Skeletal muscle satellite cell (primary cell): Measurements from ENCODE around the gene OSBPL9.

ENCODE experiments used
- H3K27me3 ChIP-seq: 2 replicates; pipeline ENCODE4 v1.7.0; 2013; ENCODE audit warnings: low read length; ENCODE audit not compliant: control insufficient read depth, insufficient read depth
- H3K36me3 ChIP-seq: 2 replicates; pipeline ENCODE4 v1.7.0; 2013; ENCODE audit warnings: mild to moderate bottlenecking, control low read depth, low read length; ENCODE audit not compliant: insufficient read depth
- H3K4me1 ChIP-seq: 2 replicates; pipeline ENCODE4 v1.7.0; 2013; ENCODE audit warnings: low read length; ENCODE audit not compliant: control insufficient read depth, insufficient read depth
- H3K4me2 ChIP-seq: 2 replicates; pipeline ENCODE4 v1.7.0; 2013; ENCODE audit warnings: mild to moderate bottlenecking, low read length
- H3K4me3 ChIP-seq: 2 replicates; pipeline ENCODE4 v1.7.0; 2013; ENCODE audit warnings: low read length
- H3K9ac ChIP-seq: 2 replicates; pipeline ENCODE4 v1.7.0; 2013; ENCODE audit warnings: mild to moderate bottlenecking, low read depth, low read length, moderate library complexity
- H3K9me3 ChIP-seq: replicated peaks from 2 replicates; pipeline ENCODE4 v1.7.0; 2013; ENCODE audit warnings: mild to moderate bottlenecking, control low read depth, low read length

The OSBPL9 gene

DNA sequence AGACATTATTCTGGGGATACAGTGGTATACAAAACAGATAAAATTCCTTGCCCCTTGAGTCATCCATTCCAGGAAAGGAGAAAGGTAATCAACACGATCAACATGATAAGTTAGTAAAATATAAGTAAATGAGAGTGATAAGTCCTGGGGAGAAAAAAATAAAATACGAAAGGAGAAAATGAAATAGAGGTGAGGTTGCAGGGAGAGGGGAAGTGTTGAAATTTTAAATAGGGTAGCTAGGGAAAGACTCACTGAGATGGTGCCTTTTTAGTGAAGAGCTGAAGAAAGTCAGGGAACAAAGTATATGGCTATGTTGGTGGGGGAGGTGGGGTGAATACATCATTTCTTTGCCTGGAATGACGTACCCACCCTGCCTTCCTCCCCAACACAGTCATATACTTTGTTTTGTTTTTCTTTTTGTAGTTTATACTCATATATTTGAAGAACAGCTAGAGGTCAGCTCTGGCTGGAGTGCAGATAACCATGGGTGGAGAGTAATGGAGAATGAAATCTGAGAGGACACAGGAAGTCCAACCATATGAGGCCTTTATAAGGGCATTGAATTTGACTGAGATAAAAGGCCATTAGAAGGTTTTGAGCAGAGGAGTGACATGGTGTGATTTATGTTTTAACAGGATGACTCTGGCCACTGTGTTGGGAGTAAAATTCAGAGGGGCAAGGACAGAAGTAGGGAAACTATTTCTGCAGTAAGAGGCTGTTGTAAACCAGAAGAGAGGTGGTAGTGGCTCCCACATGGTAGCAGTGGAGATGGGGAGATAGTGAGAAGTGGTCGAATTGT, 54.8 kb downstream of the OSBPL9 start:
- Histone ChIP-seq H3K4me2 (peak overlapping the region; percentile 45), H3K9ac (peak overlapping the region; percentile 52), H3K9me3 (no peaks in the 10 kb centered on the region), H3K4me1 (peaks cover 42% of the 10 kb centered on the region), H3K36me3 (no peaks in the 10 kb centered on the region), H3K4me3 (no peak overlapping the region), H3K27me3 (no peaks in the 10 kb centered on the region)

DNA sequence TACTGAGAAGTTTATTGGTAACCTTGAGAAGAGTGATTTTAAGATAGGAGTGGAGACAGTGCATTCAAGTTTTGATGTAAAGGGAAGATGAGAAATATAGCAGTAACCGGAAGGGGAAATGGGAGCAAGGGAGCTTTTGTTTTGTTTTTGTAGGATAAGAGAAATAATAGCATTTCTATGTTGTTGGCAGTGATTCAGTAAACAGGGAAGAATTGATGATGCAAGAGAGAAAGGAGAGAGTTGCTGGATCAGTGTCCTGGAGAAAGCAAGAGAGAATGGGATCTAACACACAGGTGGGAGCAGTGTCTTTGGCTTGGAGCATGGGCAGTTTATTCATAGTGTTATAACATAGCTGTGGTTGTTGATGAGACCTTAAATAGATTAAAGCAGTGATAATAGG, 56.4 kb downstream of the OSBPL9 start:
- Histone ChIP-seq H3K4me1 (peaks cover 39% of the 10 kb centered on the region), H3K9me3 (no peaks in the 10 kb centered on the region), H3K4me3 (no peak overlapping the region), H3K4me2 (no peak overlapping the region), H3K27me3 (no peaks in the 10 kb centered on the region), H3K9ac (no peak overlapping the region), H3K36me3 (no peaks in the 10 kb centered on the region)

DNA sequence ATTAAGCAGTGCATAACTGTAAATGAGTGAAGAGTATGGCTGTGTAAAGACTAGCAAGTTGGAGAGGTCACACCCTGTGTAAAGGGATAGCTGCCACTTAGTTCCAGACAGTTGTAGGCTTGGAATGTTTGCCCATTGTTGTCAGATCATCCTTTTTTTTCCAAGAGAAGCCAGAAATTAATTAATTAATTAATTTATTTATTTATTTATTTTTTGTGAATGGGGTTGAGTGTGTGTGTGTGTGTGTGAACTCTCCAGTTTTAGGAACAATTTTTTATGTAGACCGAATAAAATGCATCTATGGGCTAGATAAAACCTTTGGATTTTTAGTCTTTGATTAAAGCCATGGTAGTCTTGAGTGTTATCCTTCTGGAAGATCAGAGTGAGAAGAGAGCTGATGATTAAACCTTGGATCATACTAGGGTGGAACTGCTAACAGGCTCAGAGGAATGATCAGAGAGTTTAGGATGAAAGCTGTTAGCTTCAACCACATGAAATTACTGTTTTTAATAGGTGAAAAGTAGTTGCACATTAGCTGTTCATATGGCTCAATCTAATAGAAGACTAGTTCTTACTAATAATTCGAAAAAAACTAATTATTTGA, 58.4 kb downstream of the OSBPL9 start:
- Histone ChIP-seq H3K9me3 (no peaks in the 10 kb centered on the region), H3K4me1 (peaks cover 35% of the 10 kb centered on the region), H3K36me3 (no peaks in the 10 kb centered on the region), H3K4me3 (no peak overlapping the region), H3K9ac (no peak overlapping the region), H3K27me3 (no peaks in the 10 kb centered on the region), H3K4me2 (no peak overlapping the region)

DNA sequence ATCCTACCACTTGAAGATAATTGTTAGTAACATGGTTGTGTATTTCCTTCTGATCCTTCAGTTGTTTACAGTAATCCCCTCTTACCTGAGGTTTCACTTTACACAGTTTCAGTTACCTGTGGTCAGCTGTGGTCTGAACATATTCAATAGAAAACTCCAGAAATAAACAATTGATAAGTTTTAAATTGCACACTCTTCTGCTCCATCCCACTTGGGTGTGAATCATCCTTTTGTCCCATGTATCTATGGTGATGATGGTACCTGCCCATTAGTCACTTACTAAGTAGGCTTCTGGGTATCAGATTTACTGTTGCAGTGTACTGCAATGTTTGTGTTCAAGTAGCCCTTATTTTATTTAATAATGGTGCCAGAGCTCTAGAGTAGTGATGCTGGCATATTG, 62.5 kb downstream of the OSBPL9 start:
- no peak overlapping the region for H3K9ac ChIP-seq
- no peaks in the 10 kb centered on the region for H3K36me3 ChIP-seq
- H3K4me1 ChIP-seq, result peaks cover 14% of the 10 kb centered on the region
- H3K4me3 ChIP-seq, result no peak overlapping the region
- H3K27me3 ChIP-seq, result no peaks in the 10 kb centered on the region
- no peak overlapping the region for H3K4me2 ChIP-seq
- H3K9me3 ChIP-seq, result no peaks in the 10 kb centered on the region

DNA sequence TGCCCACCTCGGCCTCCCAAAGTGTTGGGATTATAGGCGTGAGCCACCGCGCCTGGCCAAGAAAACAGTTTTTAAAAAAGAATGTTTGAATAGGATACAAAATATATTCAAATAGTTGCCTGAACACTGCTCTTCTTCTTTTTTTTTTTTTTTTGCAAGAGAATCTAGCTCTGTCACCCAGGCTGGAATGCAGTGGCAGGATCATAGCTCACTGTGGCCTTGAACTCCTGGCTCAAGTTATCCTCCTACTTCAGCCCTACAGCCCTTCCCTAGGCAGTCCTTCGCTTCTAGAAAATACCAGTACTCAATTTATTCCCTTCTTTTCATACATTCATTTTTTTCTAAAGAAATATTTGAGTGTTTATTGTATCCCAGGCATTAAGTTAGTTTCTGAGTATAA, 67.9 kb downstream of the OSBPL9 start:
- no peaks in the 10 kb centered on the region for H3K9me3 ChIP-seq
- H3K4me2 ChIP-seq, result no peak overlapping the region
- no peak overlapping the region for H3K4me3 ChIP-seq
- no peaks in the 10 kb centered on the region for H3K27me3 ChIP-seq
- H3K9ac ChIP-seq, result no peak overlapping the region
- H3K4me1 ChIP-seq, result peaks cover 12% of the 10 kb centered on the region
- H3K36me3 ChIP-seq, result no peaks in the 10 kb centered on the region

DNA sequence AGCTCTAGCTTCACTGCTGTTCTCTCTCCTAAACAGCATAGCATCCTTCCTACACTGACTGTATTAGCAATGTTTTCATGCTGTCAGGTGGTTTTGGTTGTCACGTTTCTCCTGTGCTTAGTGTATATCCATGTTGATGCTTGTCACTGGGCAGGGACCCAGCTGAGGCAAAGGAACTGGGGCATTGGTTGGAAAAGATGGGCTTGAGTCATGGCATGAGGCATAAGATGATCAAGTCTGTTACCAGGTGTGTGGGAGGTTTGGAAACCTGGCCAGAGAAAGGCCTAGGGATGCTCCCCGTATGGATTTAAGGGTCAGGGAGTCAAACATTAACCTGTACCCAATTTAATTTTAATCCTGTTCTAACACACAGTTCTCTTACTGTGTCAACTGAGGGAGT, 69.6 kb downstream of the OSBPL9 start:
- H3K27me3 ChIP-seq, result no peaks in the 10 kb centered on the region
- peaks cover 17% of the 10 kb centered on the region for H3K4me1 ChIP-seq
- no peak overlapping the region for H3K4me3 ChIP-seq

DNA sequence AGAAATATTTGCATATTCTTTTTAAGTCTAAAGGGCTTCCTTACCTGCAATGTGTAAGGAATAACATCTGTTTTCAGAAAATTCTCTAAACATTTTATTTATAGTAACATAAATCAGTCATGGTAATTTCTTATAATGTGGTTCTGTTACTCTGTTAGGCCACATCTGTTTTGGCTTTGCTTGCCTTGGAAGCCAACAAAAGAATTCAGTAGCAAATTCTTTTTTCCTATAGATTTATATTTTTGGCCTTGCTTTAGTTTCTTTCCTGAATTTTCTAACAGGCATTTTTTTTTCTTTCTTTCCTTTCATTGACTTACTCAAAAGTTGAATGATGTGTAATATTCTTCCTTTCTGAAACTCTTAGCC, 72.2 kb downstream of the OSBPL9 start:
- no peaks in the 10 kb centered on the region for H3K36me3 ChIP-seq
- H3K4me1 ChIP-seq, result peaks cover 26% of the 10 kb centered on the region
- H3K4me3 ChIP-seq, result no peak overlapping the region
- no peak overlapping the region for H3K9ac ChIP-seq
- no peaks in the 10 kb centered on the region for H3K27me3 ChIP-seq
- H3K4me2 ChIP-seq, result no peak overlapping the region
- no peaks in the 10 kb centered on the region for H3K9me3 ChIP-seq

More for the DNA sequence above, 69.6 kb downstream of the OSBPL9 start:
- Histone ChIP-seq H3K9ac (no peak overlapping the region), H3K36me3 (no peaks in the 10 kb centered on the region), H3K4me2 (no peak overlapping the region), H3K9me3 (no peaks in the 10 kb centered on the region)

DNA sequence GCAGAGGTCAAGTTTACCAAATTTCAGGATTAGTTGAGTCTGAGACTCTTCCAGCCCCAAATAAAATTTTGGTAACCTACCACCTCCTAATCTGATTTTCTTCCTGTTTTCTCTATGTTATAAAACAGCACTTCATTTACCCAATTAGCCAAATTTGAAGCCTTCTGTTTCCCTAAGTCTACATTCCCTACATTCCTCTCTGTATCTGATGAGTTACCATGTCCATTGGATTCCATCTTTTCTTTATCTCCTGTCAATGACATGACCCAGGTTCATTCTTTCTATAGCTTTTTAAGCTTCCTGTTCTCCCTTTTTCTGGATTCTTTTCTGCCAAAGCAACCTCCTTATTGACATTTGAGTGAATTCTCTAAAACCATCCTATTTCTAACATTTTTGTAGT, 72.8 kb downstream of the OSBPL9 start:
- H3K9me3 ChIP-seq, result no peaks in the 10 kb centered on the region
- no peak overlapping the region for H3K4me3 ChIP-seq

DNA sequence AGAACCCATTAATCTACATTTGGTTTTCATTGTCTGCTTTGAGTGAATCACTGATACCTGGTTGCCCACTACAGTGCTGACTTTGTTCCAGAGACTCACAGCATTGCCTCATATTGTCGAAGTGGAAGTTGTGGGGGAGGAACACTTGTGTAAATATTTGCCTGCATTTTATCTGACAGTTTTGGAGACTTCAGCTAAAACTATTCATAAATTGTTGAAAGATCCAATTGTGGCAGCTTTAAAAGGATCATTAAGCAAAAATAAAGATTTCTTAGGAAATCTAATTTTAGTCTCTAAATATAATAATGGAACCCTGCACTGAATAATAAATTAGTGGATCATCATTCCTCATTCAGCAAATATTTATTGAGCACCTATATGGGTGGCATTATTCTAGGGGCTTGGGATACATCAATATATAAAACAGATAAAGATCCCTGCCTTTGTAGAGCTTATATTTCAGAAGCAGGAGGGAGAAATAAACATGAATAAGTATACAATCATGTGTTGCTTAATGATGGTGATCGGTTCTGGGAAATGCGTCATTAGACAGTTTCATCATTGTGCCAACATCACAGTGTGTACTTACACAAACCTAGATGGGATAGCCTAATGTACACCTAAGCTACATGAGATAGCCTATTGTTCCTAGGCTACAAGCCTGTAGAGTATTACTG, 73.5 kb downstream of the OSBPL9 start:
- Histone ChIP-seq H3K4me1 (peaks cover 26% of the 10 kb centered on the region), H3K4me3 (no peak overlapping the region), H3K9me3 (no peaks in the 10 kb centered on the region), H3K36me3 (no peaks in the 10 kb centered on the region), H3K4me2 (peak overlapping the region; percentile 56), H3K27me3 (no peaks in the 10 kb centered on the region), H3K9ac (peak overlapping the region; percentile 47)

More for the DNA sequence above, 72.8 kb downstream of the OSBPL9 start:
- Histone ChIP-seq H3K36me3 (no peaks in the 10 kb centered on the region), H3K27me3 (no peaks in the 10 kb centered on the region), H3K4me1 (peaks cover 26% of the 10 kb centered on the region), H3K9ac (no peak overlapping the region), H3K4me2 (no peak overlapping the region)

DNA sequence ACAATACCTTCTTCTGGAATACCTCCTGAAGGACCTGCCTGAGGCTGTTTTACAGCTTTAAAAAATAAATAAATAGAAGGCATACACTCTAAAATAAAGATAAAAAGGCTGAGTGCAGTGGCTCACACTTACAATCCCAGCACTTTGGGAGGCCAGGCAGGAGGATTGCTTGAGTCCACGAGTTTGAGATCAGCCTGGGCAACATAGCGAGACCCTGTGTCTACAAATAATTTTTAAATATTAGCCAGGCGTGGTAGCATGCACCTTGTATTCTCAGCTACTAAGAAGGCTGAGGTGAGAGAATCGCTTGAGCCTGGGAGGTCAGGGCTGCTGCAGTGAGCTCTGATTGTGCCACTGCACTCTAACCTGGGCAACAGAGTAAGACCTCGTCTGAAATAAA, 75.0 kb downstream of the OSBPL9 start:
- H3K4me3 ChIP-seq, result no peak overlapping the region
- no peak overlapping the region for H3K4me2 ChIP-seq
- no peaks in the 10 kb centered on the region for H3K36me3 ChIP-seq
- H3K9ac ChIP-seq, result no peak overlapping the region
- H3K4me1 ChIP-seq, result peaks cover 29% of the 10 kb centered on the region
- no peaks in the 10 kb centered on the region for H3K9me3 ChIP-seq
- H3K27me3 ChIP-seq, result no peaks in the 10 kb centered on the region

DNA sequence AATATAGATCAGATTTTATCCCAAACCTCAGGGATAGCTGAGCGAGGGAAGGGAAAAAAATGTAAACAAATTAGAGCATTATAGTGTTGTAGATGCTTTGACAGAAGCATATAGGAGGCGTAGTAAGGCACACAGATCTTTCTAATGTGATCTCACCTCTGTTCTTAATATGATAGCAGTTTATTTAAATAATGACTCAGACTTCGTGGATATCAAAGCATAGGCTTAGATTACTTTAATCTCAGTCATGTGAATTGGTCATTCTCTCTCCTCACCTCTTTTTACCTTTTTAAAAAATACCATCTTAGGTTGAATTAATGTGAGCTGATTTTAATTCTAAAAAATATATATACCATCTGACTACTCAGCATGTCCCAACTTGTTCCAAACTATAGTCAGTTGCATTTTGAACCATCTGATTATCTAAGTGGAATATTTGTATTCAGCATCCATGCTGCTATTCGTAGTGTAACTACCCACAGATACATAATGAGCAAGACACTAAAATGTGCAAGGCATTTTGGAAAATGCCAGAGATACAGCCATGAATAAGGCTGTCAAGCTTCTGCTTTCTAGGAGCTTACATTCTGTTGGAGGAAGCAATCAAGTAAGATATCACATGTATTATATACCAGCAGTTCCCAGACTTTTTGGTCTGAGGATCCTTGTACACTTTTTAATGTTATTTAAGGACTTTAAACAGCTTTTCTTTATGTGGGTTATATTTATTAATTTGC, 76.7 kb downstream of the OSBPL9 start:
- no peak overlapping the region for H3K9ac ChIP-seq
- H3K4me2 ChIP-seq, result no peak overlapping the region
- H3K4me3 ChIP-seq, result no peak overlapping the region
- H3K9me3 ChIP-seq, result no peaks in the 10 kb centered on the region
- no peaks in the 10 kb centered on the region for H3K27me3 ChIP-seq
- H3K36me3 ChIP-seq, result no peaks in the 10 kb centered on the region
- peaks cover 37% of the 10 kb centered on the region for H3K4me1 ChIP-seq
